Measurements from ENCODE around the gene REEP1. TPM values are rescaled to one million over a fixed set of nuclear protein-coding genes. Genes with fewer than 3 reads are reported as not detected.

Gene REEP1
- total and polyA plus RNA-seq, 2 donors (not counting 1 experiment from before 2014, with no cell fraction given), result not detected

- peaks cover 8% of the 10 kb centered on the region for H3K4me1 Mint-ChIP-seq
- Histone ChIP-seq H3K4me2 (replicated peaks; ENCODE audit: low read depth, low read length, poor library complexity, severe bottlenecking) (no peak overlapping the region), H3K9ac (ENCODE audit: low read length) (no peak overlapping the region), H2AFZ (ENCODE audit: insufficient read depth, low read depth, low read length, poor library complexity, severe bottlenecking) (no peak overlapping the region), H3K4me1 (ENCODE audit: control insufficient read depth in 2 of 2, insufficient read depth in 2 of 2, low read length in 2 of 2) (peaks cover 0 to 7% of the 10 kb centered on the region in 2 donors), H3K27ac (ENCODE audit: low read length in 2 of 2) (no peak overlapping the region), H3K27me3 (replicated peaks in 1 of 4; ENCODE audit: control extremely low read depth in 1 of 4, control insufficient read depth in 3 of 4, insufficient read depth in 4 of 4, low read length in 3 of 4) (peaks cover 0 to 3% (median 0%) of the 10 kb centered on the region in 4 experiments), H3K9me3 (ENCODE audit: control extremely low read depth in 1 of 3, control insufficient read depth in 2 of 3, insufficient read depth in 1 of 3, low read length in 2 of 3) (no peaks in the 10 kb centered on the region), H4K20me1 (ENCODE audit: control insufficient read depth, insufficient read depth, low read length, poor library complexity, severe bottlenecking) (no peaks in the 10 kb centered on the region), H3K79me2 (ENCODE audit: control insufficient read depth, insufficient read depth, low read length) (no peaks in the 10 kb centered on the region), H3K4me3 (ENCODE audit: control extremely low read depth in 1 of 5, extremely low read depth in 1 of 5, insufficient read depth in 1 of 5, low read depth in 2 of 5, low read length in 4 of 5) (no peak overlapping the region), H3K36me3 (replicated peaks in 1 of 2; ENCODE audit: control extremely low read depth in 1 of 2, control insufficient read depth in 1 of 2, extremely low read depth in 1 of 2, insufficient read depth in 2 of 2, low read length in 1 of 2) (no peaks in the 10 kb centered on the region)
- DNase-seq (no peak), ATAC-seq (ENCODE audit: low read depth) (no peak)
- no peak for TF ChIP-seq CTCF (IDR thresholded peaks at IDR 0.05)
- no peak for TF ChIP-seq EZH2 (IDR thresholded peaks at IDR 0.05; ENCODE audit: borderline replicate concordance, insufficient read depth, low read depth, low read length, poor library complexity, severe bottlenecking)
- H3K9me3 Mint-ChIP-seq (ENCODE audit: insufficient read depth), result no peaks in the 10 kb centered on the region
- H3K27ac Mint-ChIP-seq, result no peak overlapping the region
- ChIA-PET POLR2A (no interaction called here), CTCF (interaction anchor here (0.8 kb wide), 1 partner anchor 140 kb away, joined by 3 read pairs; no protein-coding TSS in a partner anchor)
- WGBS (ENCODE audit: insufficient coverage), result 94% methylated on average over 5 of the region's 7 CpGs
- intact Hi-C loops (cut with micrococcal nuclease), result no loop called here
- no peak overlapping the region for H3K4me3 Mint-ChIP-seq
- peaks cover 4% of the 10 kb centered on the region for H3K27me3 Mint-ChIP-seq
Measured at GRCh38 chr2:86360776-86361175, 23.4 kb upstream of the REEP1 start.

DNA sequence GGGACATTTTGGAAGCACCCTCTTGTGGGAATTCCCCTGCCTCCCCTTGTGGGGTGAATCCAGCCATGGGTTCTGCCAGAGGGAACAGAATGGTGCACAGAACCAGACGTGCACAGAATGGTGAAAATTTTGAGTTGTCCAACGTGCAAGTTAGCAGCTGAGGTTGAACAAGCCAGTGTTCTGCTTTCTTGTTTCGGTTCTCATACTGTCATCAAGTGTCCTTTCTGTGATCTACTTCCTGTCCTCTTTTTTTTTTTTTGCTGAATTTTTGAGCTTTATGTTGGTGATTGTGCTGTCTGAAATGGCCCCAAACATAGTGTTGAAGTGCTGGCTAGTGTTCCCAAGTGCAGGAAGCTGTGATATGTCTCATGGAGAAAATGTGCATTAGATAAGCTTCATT is 21.5 kb upstream of the REEP1 start:
- H3K9ac ChIP-seq (ENCODE audit: low read length), result no peak overlapping the region
- no peaks in the 10 kb centered on the region for H3K79me2 ChIP-seq (ENCODE audit: control insufficient read depth, insufficient read depth, low read length)
- peak; percentile 53 for DNase-seq
- no peak overlapping the region for H3K27ac ChIP-seq (ENCODE audit: low read length in 2 of 2)
- no peaks in the 10 kb centered on the region for H3K9me3 ChIP-seq (ENCODE audit: control extremely low read depth in 1 of 3, control insufficient read depth in 2 of 3, insufficient read depth in 1 of 3, low read length in 2 of 3)
- H3K4me2 ChIP-seq (replicated peaks; ENCODE audit: low read depth, low read length, poor library complexity, severe bottlenecking), result no peak overlapping the region
- Mint-ChIP-seq H3K4me1 (peaks cover 8% of the 10 kb centered on the region), H3K4me3 (no peak overlapping the region), H3K27ac (peak overlapping the region; percentile 39), H3K27me3 (peaks cover 5% of the 10 kb centered on the region), H3K9me3 (ENCODE audit: insufficient read depth) (no peaks in the 10 kb centered on the region)
- POLR2A ChIA-PET, result interaction anchor here (0.6 kb wide), 1 partner anchor 15 kb away, joined by 5 read pairs; no protein-coding TSS in a partner anchor
- no peak for TF ChIP-seq EZH2 (IDR thresholded peaks at IDR 0.05; ENCODE audit: borderline replicate concordance, insufficient read depth, low read depth, low read length, poor library complexity, severe bottlenecking)
- no peak for TF ChIP-seq CTCF (IDR thresholded peaks at IDR 0.05)
- H4K20me1 ChIP-seq (ENCODE audit: control insufficient read depth, insufficient read depth, low read length, poor library complexity, severe bottlenecking), result no peaks in the 10 kb centered on the region
- peak; percentile 60 for ATAC-seq (ENCODE audit: low read depth)
- 63% methylated on average over 3 of the region's 3 CpGs for WGBS (ENCODE audit: insufficient coverage)
- CTCF ChIA-PET, result interaction anchor here (1.2 to 2.0 kb wide), 4 partner anchors 11 to 138 kb away, joined by 3 to 7 read pairs (median 5); no protein-coding TSS in a partner anchor
- intact Hi-C loops (cut with micrococcal nuclease), result no loop called here
- H3K36me3 ChIP-seq (replicated peaks in 1 of 2; ENCODE audit: control extremely low read depth in 1 of 2, control insufficient read depth in 1 of 2, extremely low read depth in 1 of 2, insufficient read depth in 2 of 2, low read length in 1 of 2), result no peaks in the 10 kb centered on the region
- peaks cover 0 to 3% (median 0%) of the 10 kb centered on the region in 4 experiments for H3K27me3 ChIP-seq (replicated peaks in 1 of 4; ENCODE audit: control extremely low read depth in 1 of 4, control insufficient read depth in 3 of 4, insufficient read depth in 4 of 4, low read length in 3 of 4)
- no peak overlapping the region for H3K4me3 ChIP-seq (ENCODE audit: control extremely low read depth in 1 of 5, extremely low read depth in 1 of 5, insufficient read depth in 1 of 5, low read depth in 2 of 5, low read length in 4 of 5)
- H2AFZ ChIP-seq (ENCODE audit: insufficient read depth, low read depth, low read length, poor library complexity, severe bottlenecking), result peak overlapping the region; percentile 18
- H3K4me1 ChIP-seq (ENCODE audit: control insufficient read depth in 2 of 2, insufficient read depth in 2 of 2, low read length in 2 of 2), result peaks cover 0 to 7% of the 10 kb centered on the region in 2 donors

Data from B cell (primary cell).